NCI-H748 treated with DMSO at 0.1 percent for 48 hours (cell line): ENCODE results near the gene DGUOK.

Experiments
- DNase-seq: peaks from one replicate; lab custom pipeline; 2025; lab: John Stamatoyannopoulos, UW

The DGUOK gene

DNA sequence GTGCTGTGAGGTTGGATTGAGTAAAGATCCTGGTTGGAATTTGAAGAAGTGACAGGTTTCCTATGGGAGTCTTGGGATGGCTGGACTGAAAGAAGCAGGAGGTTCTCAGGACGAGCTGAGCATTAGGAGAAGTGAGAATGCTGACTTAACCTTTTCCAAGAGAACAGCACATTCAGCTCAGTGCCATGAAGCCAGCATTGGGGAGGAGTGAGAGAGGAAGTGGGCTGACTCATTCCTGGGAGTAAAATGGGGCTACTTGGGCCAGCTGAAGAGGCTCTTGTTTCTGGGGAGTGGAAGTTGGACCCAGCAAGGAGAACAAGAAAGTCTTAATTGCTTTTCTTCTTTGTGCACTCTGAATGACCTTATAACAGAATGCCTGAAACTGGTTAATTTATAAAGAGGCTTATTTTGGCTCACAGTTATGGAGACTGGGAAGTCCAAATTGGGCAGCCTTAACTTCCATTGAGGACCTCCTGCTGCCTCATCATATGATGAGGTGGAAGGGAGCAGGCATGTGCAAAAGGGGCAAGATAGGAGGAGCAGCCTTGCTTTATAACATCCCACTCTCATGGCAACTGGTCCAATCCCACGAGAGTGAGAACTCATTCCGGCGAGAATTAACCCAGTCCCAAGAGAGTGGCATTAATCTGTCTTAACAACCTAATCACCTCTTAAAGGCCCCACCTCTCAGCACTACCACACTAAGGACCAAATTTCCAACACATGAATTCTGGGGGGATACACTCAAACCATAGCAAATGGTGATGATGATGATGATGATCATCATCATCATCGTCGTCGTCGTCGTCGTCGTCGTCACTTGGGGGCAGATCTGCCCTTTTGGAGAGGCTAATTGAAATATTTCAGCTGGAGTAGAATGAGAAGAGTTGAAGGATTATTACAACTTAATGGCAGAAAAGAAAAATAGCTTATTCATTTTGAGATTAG lies 26.1 kb downstream of the DGUOK start:
- DNase-seq: no peak

DNA sequence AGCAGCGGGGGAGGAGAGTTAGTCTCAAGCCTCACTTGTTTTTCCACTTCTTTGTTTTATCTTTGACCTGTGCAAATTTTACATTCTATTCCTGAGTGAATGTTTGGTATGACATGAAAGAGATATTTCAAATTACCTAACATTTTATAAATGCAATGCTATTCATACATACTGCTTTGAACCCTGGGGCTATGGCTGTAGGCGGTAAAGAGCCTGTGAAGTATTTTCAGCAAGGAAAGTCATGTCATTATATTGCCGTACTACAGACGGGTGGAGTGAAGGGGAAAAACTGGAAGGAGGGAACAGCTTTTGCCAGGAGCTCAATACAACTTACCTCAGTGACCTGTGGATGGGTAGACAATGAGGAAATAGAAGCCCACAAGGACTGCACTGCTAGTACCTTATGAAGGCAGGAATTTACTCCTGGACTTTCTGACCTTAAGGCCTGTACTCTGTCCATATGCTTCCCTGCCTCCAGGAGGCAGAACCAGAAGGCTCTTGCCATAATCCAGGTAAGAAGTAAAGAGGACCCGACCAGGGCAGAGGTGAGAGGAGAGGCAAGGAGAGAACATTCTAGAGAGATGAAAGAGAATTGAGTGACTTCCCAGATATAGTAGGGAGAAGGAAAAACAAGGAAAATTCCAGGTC lies 29.7 kb downstream of the DGUOK start:
- no peak for DNase-seq

DNA sequence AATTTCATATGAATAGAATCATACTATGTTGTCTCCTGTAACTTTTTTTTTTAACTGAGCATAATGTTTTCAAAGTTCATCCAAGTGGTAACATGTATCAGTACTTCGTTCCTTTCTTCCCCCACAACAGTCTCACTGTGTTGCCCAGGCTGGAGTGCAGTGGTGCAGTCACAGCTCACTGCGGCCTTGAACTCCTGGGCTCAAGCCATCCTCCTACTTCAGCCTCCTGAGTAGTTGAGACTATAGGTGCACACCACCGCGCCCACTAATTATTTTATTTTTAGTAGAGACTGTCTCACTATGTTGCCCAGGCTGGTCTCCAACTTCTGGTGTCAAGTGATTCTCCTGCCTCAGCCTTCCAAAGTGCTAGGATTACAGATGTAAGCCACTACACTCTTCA lies 34.6 kb downstream of the DGUOK start:
- DNase-seq: no peak

- no peak for DNase-seq
Measured at GRCh38 chr2:73961823-73962615, 35.3 kb downstream of the DGUOK start.

DNA sequence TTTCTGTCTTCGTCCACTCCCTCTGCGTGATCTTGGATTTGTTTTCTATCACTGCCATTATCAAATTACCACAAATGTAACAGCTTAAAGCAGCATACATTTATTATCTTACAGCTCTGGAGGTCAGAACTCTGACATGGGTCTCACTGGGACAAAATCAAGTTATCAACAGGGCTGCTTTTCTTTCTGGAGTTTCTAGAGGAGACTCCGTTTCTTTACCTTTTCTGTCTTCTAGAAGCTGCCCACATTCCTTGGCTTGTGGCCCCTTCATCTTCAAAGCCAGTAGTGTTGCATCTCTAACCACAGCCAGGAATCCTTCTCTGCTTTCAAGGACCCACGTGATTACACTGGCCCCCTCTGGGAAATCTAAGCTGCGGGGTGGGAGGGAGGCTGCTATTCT lies 36.1 kb downstream of the DGUOK start:
- no peak for DNase-seq

DNA sequence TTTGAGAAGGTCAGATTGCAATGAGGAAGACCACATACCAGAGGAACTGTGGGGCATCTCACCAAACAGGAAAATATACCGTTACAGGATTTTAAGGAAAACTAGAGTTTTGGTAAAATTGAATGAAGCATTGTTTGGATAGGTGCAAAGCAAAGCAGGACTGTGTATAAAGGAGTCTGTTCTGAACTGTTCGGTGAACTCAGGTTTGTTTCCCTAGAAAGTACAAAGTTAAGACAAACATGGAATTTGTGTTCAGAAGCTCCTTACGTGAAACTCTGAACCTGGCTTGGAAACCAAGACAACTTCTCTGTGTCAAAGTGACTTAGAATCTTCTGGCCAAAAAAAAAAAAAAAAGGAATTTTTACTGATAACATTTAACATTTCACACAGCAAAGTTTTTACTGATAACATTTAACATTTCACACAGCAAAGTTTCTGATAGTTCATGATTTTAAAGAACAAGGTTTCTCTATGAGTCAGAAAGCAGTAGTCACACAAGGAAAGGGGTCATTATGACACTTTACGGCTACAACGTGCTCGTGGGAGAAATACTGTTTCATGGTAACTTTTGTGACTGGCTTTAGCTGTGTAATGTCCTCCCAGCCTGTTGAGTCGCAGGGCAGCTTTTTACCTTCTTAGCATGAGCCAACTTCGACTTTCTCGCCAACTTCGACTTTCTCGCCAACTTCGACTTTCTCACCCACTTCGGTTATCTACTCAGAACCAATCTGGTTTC lies 36.9 kb downstream of the DGUOK start:
- DNase-seq: no peak

GRCh38 chr2:73964223-73964622 lies 37.5 kb downstream of the DGUOK start:
- no peak for DNase-seq

GRCh38 chr2:73965053-73965452 lies 38.4 kb downstream of the DGUOK start:
- no peak for DNase-seq

- DNase-seq: no peak
Measured at GRCh38 chr2:73968357-73968937, 41.8 kb downstream of the DGUOK start.

- no peak for DNase-seq
Measured at GRCh38 chr2:73969356-73969755, 42.7 kb downstream of the DGUOK start.

GRCh38 chr2:73970141-73970803 lies 43.6 kb downstream of the DGUOK start:
- no peak for DNase-seq

DNA sequence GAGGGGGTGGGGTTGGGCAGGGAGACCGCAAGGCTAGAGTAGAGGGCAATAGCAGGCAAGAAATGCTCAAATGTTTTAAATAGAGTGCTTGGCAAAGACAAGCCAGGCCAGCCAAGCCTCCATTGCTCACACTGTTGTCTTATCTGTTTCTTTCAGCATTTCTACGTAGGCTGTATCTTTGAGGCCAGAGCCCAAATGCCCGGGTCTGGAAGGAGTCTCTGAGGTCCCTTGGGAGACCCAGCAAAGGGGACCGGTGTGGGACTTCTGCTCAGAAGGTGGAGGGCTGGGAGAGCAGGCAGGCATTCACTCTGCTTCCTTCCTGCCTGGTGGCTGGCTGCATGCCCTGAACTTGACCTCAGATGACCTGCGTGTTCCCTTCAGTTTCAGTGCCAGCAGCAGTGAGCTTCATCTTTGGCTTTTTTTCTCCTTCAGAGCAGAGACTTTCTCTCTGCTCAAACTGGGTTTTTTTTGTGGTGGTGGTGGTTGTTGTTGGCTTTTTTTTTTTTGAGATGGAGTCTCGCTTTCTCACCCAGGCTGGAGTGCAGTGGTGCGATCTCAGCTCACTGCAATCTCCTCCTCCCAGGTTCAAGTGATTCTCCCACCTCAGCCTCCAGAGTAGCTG lies 44.3 kb downstream of the DGUOK start:
- DNase-seq: no peak

DNA sequence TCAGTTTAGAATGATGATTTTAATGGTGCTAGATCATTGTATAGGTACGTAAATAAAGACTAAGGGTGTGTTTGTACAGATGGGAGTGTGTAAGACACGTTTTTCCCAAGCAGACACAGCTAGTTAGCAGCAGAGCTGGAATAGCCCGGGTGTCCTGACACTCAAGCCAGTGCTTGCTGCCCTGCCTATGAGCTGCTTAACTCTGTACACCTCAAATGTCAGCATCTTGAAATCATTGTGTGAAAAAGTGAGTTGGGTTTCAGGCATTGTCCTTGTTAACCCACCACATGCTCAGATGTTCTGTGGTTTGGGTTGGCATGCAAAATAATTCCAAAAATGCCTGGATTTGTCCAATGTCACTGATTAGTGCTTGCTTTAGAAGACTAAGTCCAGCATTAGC lies 45.0 kb downstream of the DGUOK start:
- no peak for DNase-seq

DNA sequence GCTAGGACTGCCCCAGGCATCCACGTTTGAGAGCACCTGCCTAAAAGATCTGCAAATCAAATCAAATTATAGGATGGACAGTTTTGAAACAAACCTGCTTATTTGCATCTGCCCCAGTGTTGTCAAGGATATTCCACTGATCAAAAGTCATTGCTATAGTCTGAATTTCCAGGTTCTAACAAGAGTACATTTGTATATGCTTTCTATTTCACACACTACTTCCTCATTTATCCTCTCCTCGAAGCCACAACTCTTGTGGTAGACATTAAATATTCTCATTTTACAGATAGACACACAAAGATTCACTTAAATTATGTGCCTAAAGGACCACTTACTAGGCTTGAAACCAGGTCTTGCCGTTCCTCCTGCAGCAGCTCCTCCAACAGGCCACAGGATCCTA lies 46.2 kb downstream of the DGUOK start:
- no peak for DNase-seq

DNA sequence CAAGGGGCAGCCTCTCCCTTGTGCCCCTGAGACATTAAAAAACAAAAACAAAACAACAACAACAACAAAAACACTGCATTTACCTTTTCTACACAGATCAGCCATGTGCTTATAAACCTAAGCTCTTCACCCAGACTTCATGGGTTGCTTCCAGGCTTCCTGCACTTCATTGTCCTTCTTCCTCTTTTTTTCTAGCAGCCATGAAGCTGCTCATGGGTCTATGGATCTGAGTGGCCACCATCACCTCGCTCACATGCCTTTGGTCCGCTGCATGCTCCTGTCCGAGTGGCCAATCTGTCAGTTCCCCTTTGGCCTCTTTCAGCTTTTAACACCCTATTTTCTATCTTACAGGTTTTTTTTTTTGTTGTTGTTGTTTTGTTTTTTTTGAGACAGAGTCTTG lies 49.1 kb downstream of the DGUOK start:
- DNase-seq: no peak

DNA sequence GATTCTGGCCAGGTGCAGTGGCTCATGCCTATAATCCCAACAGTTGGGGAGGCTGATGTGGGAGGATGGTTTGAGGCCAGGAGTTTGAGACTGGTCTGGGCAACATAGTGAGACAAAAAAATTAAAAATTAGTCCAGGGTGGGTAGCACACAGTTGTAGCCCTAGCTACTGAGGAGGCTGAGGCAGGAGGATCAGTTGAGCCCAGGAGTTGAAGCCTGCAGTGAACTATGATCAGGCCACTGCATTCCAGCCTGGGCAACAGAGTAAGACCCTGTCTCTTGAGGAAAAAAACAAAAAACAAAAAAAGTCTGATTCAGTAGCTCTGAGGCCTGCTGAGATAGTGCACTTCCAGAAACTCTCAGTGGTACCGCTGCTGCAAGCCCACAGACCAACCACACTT lies 50.1 kb downstream of the DGUOK start:
- no peak for DNase-seq

- DNase-seq: no peak
Measured at GRCh38 chr2:73977466-73977865, 50.8 kb downstream of the DGUOK start.

DNA sequence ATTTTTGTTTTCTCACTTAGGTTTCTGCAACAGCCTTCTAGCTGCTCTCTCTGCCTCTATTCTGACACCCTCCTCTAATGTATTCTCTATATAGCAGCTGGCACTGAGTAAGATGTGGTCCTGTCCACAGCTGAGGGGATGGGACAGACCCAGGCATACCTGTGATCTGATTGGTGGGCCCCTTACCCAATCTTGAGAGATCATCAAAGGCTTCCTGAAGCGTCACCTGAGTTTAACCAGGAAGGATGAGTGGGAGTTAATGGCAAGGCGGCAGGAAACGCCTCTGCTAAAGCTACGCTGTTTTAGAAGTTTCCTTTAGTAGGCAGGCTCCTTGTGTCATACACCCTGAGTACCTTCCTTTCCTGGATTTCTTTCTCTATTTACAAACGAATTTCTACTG lies 52.3 kb downstream of the DGUOK start:
- no peak for DNase-seq

- no peak for DNase-seq
Measured at GRCh38 chr2:73979686-73980085, 53.0 kb downstream of the DGUOK start.

DNA sequence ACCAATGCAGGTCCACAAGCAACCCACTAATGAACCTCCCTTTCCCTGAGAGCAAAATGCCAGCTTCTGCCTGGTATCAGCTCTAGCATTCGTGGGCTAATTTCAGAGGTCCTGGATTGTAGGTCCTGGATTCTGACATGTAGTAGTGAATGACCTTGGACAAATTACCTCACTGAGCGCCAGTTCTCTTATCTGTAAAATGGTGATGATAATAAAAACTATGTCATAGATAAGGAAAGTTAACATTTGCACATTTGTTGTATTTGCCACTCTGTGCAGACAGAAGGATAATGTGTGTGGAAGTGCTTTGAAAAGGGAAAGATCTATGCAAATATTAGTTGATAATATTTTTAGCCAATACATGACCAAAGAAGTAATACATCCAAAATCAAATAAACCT lies 53.9 kb downstream of the DGUOK start:
- no peak for DNase-seq
